Coronary artery (tissue), 2 donors: ENCODE data around the gene DNAJB4.
A peak's percentile ranks its signal among the peaks of the same experiment; 100 is the strongest.
"Not testable (repeated sequence)": the region's sequence is repeated elsewhere in the genome, so short reads cannot be mapped to it uniquely, and the experiment has no call there.

Source experiments
- DNase-seq: peaks from one replicate; pipeline ENCODE4 v3.0.0-alpha.2; 2017; ENCODE audit warnings: low spot score
- H3K27ac ChIP-seq, 2 donors: fragments of 200-600 bp; sonication (generic); one replicate each; pipeline ENCODE4 v1.5.1; 2016 to 2019
- H3K4me3 ChIP-seq: fragments of 200-600 bp; sonication (generic); 2 replicates; pipeline ENCODE4 v1.5.1; 2016; ENCODE audit warnings: mild to moderate bottlenecking, moderate library complexity
- CTCF ChIP-seq: fragments of 200-600 bp; sonication (generic); IDR thresholded peaks from one replicate; pipeline ENCODE4 v1.5.1; 2019; ENCODE audit warnings: antibody characterized with exemption

The DNAJB4 gene

DNA sequence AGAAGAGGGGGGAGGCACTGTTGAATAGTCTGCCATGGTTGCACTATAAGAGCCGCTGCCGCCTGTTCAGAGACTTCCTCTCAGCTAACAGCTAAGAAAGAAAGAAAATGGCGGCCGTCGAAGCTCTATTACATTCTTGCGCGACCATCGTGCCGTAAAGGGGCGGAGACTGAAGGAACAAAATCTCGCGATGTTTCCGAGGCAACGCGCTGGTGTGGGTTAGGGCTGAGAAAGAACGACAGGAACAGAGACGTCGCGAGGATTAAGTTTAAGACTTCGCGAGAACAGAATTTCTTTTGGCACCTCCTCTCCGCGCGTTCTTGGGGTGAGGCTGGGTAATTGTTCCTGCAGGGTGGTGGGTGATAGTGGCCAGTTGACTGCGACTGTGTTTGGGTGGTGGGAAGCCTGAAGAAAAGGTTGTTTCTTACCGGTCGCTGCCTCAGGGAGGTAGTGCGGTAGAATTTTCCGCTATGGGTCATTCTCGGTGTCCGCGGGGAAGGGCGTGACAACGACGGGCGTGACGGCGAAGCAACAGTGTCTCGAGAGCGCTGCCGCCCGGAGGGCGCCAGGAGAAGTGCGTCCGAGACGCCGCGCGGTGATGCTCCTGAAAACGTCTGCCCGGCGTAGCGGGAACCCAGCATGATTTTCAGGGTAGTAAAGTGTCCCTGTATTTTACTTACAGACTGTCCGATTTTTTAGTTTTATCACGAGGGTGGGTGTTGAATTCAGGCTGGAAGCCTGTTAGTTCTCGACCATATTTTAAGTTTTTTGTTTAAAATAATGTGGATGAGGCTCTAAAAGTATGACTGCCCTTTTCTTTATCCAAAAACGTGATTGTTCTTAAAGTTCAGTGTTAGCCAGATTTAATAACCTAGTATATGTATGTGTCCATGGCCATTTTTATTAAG lies 25.5 kb upstream of the DNAJB4 start, which contains the start of gene FUBP1:
Gene FUBP1 (minus strand): TSS at position 104 of the 908 bp plus-strand sequence. CDS start 68 bp downstream, at position 36.
- Histone ChIP-seq H3K4me3 (peak within 1 kb of the TSS; percentile 83), H3K27ac (peak within 1 kb of the TSS; percentile 98)
- TF ChIP-seq CTCF: peak; percentile 45
- DNase-seq: peak; percentile 96

GRCh38 chr1:77983352-77983996 lies 21.3 kb upstream of the DNAJB4 start:
- DNase-seq, H3K27ac ChIP-seq: not testable (repeated sequence)

DNA sequence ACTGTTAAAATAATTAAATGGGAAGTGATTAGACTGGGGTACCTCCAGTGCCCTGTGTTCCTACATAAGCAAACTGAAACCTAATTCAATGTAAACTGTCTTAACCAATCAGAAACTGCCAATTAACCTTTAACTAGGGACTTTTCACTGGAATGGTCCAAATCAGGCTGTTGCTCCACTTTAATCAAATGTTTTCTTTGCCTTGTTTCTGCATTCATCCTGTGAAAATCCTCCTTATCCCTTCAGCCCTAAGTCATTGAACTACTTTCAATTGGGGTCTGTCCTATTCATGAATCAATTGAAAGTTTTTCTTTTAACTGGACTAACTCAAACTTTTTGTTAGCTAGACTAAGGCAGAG lies 20.8 kb upstream of the DNAJB4 start:
- no peak for TF ChIP-seq CTCF
- Histone ChIP-seq H3K4me3 (no peak overlapping the region), H3K27ac (no peak overlapping the region)
- DNase-seq: no peak

More at GRCh38 chr1:77983352-77983996, 21.3 kb upstream of the DNAJB4 start:
- not testable (repeated sequence) for H3K4me3 ChIP-seq

DNA sequence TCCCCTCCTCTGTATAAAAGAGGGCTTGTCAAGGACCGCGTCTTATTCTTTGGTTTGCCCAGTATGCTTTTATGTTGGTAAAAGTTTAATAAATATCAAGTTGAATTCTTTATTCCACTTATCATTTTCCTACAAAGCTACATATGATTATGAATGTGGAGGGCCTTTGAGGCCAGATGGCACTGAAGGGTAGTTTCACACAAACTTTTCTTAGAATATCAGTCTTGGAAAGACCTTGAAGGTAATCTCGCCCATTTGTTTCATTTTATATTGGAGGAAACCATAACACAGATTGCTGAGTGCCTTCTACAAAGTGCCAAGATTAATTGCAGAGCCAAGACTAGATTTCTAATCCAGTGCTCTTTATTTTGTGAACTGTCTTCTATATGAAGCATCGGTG lies 20.1 kb upstream of the DNAJB4 start:
- no peak overlapping the region for H3K27ac ChIP-seq
- no peak for DNase-seq
- TF ChIP-seq CTCF: no peak
- H3K4me3 ChIP-seq: no peak overlapping the region

DNA sequence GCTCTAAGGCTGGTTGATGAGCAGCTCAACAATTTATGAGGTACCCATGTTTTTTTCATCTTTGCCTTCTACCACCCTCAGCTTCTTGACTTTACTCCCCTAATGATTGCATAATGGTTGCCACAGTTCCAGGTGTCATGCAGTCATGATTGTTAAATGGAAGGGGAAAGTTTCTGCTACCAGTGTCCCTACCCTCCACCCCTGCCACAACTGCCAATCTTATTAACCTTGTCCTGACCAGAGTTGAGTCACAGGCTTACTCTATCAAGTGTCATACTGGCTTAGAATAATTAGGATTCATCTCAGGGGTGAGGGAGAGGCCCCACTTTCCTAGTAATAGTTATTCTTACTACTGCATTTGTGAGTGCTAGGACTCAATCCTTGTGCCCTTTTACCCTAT lies 17.9 kb upstream of the DNAJB4 start:
- no peak overlapping the region for H3K27ac ChIP-seq
- no peak for TF ChIP-seq CTCF
- H3K4me3 ChIP-seq: no peak overlapping the region
- no peak for DNase-seq

DNA sequence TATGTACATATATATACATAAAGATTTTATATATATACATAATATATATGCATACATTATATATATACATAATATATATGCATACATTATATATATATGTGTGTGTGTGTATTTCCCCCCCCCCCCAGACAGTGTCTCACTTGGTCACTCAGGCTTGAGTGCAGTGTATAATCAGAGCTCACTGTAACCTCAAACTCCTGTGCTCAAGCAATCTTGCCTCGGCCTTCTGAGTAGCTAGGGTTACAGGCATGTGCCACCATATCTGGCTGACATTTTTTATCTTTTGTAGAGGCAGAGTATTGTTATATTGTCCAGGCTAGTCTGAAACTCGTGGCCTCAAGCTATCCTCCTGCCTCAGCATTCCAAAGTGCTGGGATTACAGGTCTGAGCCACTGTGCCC lies 16.8 kb upstream of the DNAJB4 start:
- Histone ChIP-seq H3K4me3 (no peak overlapping the region), H3K27ac (no peak overlapping the region)
- no peak for TF ChIP-seq CTCF
- no peak for DNase-seq

DNA sequence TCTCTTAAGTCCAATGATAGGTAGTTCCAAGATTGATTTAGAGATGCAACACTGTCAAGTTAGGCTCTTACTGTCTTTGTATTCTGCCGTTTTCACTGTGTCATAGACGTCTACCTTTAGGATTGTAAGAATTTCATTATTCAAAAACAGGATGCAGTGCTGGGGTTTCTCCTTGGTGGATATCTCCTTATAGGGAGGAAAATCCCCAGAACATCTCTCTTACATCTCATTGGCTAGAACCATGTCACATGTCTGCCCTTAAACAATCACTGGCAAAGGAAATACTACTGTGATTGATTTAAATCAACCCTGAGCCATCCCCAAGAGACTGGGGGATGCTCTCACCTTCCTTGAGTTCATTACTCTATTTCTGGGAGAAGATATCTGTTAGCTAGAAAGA lies 15.0 kb upstream of the DNAJB4 start:
- DNase-seq: no peak
- no peak for TF ChIP-seq CTCF
- Histone ChIP-seq H3K4me3 (no peak overlapping the region), H3K27ac (no peak overlapping the region)
